WI38 (cell line): ENCODE data around the gene IL1RL1.

Source experiments
- H3K4me3 ChIP-seq: 2 replicates; pipeline ENCODE4 v1.5.1; 2011; ENCODE audit warnings: low read depth, mild to moderate bottlenecking, control low read depth, low read length
- CTCF ChIP-seq: IDR thresholded peaks from 2 replicates; pipeline ENCODE4 v1.5.1; 2012; ENCODE audit warnings: low read depth, mild to moderate bottlenecking, control low read depth, low read length

IL1RL1 gene

GRCh38 chr2:102335871-102336366 lies 24.6 kb downstream of the IL1RL1 start:
- no peak overlapping the region for H3K4me3 ChIP-seq
- no peak for TF ChIP-seq CTCF

GRCh38 chr2:102336502-102336945 lies 25.2 kb downstream of the IL1RL1 start:
- no peak for TF ChIP-seq CTCF
- H3K4me3 ChIP-seq = no peak overlapping the region

GRCh38 chr2:102337012-102337411 lies 25.6 kb downstream of the IL1RL1 start:
- H3K4me3 ChIP-seq = no peak overlapping the region
- no peak for TF ChIP-seq CTCF

- TF ChIP-seq CTCF = no peak
- no peak overlapping the region for H3K4me3 ChIP-seq
Measured at GRCh38 chr2:102337481-102338386, 26.4 kb downstream of the IL1RL1 start.

- no peak overlapping the region for H3K4me3 ChIP-seq
- no peak for TF ChIP-seq CTCF
Measured at GRCh38 chr2:102340778-102341177, 29.4 kb downstream of the IL1RL1 start.

- TF ChIP-seq CTCF = no peak
Measured at GRCh38 chr2:102342888-102343287, 31.5 kb downstream of the IL1RL1 start.

GRCh38 chr2:102344397-102344796 lies 33.0 kb downstream of the IL1RL1 start:
- TF ChIP-seq CTCF = no peak
- no peak overlapping the region for H3K4me3 ChIP-seq

More at GRCh38 chr2:102342888-102343287, 31.5 kb downstream of the IL1RL1 start:
- H3K4me3 ChIP-seq = no peak overlapping the region
